Gastroesophageal sphincter (tissue), 3 donors: Measurements from ENCODE around the gene ALDH3B1.

Source experiments
- POLR2A ChIP-seq, 2 donors: fragments of 450-650 bp; IDR thresholded peaks; one replicate each; pipeline ENCODE4 v1.6.1; 2017; ENCODE audit warnings: antibody characterized with exemption in 2 of 2, mild to moderate bottlenecking in 2 of 2, moderate library complexity in 1 of 2
- POLR2AphosphoS5 ChIP-seq: sonication (generic); formaldehyde crosslinking; IDR thresholded peaks from one replicate; pipeline ENCODE4 v1.6.1; 2017; ENCODE audit warnings: antibody characterized with exemption
- TF ChIP-seq, protein P1 (sequence below), 4 experiments: fragments of 200-600 bp in 2 of 4; fragments of 450-650 bp in 2 of 4; sonication (generic) in 1 of 4; IDR thresholded peaks; one replicate each; pipeline ENCODE4 v1.5.1; 2017 to 2019; ENCODE audit warnings: antibody characterized with exemption in 4 of 4, mild to moderate bottlenecking in 2 of 4, moderate library complexity in 2 of 4

DNA sequence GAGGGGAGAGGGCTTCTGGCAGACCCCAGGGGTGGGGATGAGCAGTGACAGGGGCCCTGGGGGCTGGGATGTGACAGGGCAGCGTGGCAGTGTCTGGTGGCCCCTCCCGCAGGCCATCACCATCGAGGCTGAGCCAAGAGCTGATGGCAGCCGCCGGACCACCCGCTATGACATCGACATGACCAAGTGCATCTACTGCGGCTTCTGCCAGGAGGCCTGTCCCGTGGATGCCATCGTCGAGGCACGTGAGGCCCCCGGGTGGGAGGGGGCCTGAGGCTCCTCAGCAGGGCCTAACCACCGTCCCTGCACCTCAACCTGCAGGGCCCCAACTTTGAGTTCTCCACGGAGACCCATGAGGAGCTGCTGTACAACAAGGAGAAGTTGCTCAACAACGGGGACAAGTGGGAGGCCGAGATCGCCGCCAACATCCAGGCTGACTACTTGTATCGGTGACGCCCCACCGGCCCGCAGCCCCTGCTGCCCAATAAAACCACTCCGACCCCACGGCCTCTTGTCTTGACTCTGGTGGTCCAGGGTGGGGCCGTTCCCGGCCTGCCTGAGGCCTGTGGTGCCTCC is 26.1 kb downstream of the ALDH3B1 start:
- TF ChIP-seq POLR2A (IDR thresholded peaks at IDR 0.05) = no peak
- TF ChIP-seq, protein P1, sequence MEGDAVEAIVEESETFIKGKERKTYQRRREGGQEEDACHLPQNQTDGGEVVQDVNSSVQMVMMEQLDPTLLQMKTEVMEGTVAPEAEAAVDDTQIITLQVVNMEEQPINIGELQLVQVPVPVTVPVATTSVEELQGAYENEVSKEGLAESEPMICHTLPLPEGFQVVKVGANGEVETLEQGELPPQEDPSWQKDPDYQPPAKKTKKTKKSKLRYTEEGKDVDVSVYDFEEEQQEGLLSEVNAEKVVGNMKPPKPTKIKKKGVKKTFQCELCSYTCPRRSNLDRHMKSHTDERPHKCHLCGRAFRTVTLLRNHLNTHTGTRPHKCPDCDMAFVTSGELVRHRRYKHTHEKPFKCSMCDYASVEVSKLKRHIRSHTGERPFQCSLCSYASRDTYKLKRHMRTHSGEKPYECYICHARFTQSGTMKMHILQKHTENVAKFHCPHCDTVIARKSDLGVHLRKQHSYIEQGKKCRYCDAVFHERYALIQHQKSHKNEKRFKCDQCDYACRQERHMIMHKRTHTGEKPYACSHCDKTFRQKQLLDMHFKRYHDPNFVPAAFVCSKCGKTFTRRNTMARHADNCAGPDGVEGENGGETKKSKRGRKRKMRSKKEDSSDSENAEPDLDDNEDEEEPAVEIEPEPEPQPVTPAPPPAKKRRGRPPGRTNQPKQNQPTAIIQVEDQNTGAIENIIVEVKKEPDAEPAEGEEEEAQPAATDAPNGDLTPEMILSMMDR (IDR thresholded peaks at IDR 0.05) = no peak
- TF ChIP-seq POLR2AphosphoS5 = no peak
